Stimulated activated CD8-positive, alpha-beta memory T cell treated with anti-CD3 and anti-CD28 coated beads, Interleukin-12 subunit alpha, Interleukin-12 subunit beta, amount 100 ng/mL, for 1 hour (primary cell): Measurements from ENCODE around the gene SESN2.
A peak's percentile ranks its signal among the peaks of the same experiment; 100 is the strongest.

Source experiments
- DNase-seq: peaks from one replicate; pipeline ENCODE4 v3.0.0-alpha.2; 2020; ENCODE audit warnings: low read depth

Gene SESN2, protein sequence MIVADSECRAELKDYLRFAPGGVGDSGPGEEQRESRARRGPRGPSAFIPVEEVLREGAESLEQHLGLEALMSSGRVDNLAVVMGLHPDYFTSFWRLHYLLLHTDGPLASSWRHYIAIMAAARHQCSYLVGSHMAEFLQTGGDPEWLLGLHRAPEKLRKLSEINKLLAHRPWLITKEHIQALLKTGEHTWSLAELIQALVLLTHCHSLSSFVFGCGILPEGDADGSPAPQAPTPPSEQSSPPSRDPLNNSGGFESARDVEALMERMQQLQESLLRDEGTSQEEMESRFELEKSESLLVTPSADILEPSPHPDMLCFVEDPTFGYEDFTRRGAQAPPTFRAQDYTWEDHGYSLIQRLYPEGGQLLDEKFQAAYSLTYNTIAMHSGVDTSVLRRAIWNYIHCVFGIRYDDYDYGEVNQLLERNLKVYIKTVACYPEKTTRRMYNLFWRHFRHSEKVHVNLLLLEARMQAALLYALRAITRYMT

DNA sequence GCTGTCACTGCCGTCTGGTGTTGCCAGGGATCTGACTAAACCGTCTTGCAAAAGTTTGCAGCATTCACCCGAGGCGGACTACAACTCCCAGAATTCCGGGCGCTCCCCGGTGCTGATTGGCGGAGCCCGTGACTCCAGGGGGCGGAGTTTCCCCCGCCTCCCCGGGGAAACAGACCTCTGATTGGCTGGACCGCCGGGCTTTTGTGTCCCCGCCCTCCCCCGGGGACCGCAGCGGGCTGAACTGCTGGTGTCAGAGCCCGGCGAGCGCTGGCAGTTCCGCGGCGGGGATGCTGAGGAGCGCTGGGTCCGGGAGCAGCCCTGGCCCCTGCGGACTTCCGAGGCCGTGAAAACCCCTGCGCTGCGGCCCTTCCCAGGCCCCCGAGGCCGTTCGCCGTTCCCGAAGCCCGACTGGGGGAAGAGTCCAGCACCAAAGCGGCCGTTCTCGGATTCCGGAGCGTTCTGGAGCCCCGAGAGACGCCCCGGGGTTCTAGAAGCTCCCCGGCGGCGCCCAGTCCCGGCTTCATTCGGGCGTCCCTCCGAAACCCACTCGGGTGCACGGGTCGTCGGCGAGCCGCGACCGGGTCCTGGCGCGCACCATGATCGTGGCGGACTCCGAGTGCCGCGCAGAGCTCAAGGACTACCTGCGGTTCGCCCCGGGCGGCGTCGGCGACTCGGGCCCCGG is at the start of gene SESN2:
SESN2 (plus strand) TSS at position 267 of the 682 bp plus-strand sequence; CDS start at position 597, 330 bp downstream.
- DNase-seq: peak; percentile 98

DNA sequence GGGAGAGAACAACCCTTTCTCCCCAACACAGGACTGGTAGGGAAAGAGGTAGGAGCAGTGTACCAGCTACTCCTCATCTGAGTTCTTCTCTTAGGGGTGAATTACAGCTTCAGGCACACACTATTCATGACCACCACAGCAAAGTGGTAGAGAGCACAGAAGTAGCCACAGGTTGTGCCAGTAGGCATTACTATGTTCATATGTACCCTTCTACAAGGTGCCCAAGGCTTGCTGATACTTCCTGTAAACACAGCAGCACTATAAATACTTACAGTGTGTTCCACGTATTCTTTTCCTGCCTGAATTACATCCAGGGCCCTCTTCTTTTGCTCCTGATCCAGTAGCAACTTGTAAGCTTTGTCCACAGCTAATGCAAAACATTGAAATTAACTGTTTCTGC is 49.6 kb upstream of the SESN2 start:
- DNase-seq: no peak

DNA sequence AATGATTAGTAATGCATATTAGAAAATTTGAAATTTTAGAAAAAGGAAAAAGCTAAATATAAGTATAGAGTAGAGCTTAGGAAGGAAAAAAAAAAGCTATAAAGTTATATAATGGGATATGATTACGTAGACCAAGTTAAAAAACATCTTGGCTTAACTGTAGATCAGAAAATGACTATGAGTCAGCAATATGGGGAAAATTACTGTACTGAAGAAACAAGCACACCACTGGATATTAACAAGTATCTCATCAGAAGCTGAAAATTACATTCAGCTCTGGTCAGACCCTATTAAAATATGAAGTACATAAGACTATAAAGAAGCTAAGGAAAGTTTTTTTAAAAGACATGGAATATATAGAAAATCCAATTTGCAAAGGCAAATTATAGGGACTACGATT is 46.0 kb upstream of the SESN2 start:
- DNase-seq: no peak

DNA sequence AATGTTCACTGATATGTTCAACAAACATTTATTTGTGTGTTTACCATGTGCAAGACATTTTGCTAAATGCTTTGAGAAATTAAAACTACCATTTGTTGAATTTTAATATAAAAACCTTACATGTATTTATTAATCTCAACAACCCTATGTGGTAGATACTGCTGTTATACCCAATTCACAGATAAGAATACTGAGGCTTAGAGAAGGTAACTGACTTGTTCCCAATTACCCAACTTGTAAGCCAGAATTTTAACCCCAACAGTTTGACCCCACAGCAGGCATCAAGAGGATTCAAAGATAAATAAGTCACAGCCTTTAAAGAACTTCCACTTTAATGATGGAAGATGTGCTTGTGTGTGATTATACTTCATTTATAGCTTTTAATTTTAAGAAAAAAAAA is 30.2 kb upstream of the SESN2 start:
- DNase-seq: no peak

DNA sequence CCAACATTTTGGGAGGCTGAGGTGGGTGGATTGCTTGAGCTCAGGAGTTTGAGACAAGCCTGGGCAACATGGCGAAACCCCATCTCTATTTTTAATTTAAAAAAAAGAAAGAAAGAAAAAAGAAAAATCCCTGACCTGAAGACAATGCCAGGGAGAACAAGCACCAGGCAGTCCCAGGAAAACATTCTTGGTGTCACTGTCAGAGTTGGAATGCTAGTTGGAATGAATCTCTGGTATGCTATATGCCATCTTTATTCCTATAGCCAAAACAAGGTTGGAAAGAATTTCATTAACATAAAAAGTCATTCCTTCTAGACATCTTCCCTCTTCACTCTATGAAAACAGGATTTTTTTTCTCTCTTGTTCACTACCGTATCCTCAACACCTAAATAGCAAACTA is 29.3 kb upstream of the SESN2 start:
- DNase-seq: no peak

DNA sequence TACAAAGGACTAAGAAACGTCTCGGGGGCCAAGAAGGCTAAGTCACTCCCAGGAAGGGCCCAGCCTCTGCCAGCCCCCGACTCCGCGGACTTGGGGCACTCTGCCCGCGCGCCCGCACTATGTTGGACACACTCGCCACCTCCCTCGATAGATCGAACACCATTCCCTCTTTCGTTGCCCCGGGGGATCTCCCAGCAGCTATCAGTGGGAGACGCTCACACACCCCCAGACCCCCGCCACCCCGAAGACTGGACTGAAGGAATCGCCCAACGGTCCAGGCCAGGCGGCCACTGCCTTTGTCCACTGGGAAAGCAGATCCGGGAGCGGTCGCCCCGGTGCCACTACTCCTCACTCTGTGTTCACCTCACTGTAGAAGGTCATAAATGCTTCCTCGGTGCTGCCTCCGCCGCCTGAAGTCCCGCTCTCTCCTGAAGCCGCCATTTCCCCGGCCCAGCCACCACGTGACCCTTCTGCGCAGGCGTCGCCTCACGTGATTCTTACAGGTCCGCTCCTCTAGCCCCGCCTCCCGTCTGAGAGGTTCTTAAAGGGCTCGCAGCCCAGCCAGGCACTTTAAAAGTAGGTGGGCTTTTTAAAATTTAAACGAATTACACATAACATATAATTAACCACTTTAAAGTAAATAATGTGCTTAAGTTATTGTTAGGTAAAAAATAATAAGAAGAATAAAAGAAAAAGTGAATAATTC is 26.6 kb upstream of the SESN2 start, which contains the start of gene DNAJC8:
DNAJC8 (minus strand) TSS at position 472 of the 706 bp plus-strand sequence; CDS start at position 441, 31 bp downstream.
- DNase-seq: peak; percentile 96

DNA sequence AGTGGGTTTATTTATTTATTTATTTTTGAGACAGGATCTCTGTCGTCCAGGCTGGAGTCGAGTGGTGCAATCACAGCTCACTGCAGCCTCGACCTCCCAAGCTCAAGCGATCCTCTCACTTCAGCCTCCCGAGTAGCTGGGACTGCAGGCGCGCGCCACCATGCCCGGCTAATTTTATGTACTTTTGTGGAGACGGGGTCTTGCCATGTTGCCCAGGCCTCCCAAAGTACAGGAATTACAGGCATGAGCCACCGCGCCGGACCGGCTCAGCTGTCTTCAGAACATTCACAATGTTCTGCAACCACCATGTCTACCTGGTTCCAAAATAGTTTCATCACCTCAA is 26.1 kb upstream of the SESN2 start:
- no peak for DNase-seq

DNA sequence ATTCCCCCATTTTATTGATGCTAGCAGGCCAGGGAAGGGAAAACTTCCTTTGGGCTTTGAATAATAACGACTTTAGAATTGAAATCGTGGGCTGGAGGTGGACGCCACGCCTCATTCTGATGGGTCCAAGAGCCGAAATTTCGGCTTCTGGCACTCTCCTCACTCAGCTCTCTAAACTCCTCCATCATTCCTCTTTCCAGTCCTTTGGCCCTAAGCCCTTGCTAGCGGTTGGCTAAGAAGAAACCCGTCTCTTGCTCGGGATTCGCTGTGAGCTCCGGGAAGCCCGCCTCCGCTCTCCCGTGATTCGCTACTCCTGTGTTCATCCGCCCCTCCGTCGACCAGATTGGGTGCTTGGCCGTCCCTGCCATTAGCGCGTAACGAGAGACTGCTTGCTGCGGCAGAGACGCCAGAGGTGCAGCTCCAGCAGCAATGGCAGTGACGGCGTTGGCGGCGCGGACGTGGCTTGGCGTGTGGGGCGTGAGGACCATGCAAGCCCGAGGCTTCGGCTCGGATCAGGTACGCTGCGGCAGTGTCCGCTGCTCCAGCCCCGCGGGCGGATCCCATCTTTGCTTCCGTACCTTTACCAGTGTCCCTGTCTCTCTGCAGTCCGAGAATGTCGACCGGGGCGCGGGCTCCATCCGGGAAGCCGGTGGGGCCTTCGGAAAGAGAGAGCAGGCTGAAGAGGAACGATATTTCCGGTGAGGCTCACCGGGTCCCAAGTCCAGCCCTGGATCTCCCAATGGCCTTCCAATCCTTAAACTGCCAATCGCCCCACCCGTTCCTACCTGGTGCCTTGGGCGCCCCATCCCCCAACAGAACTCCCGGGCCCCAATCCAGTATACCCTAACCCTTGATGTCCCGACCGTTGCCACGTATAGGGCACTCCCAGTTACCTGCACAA is 23.3 kb upstream of the SESN2 start, which contains the start of gene ATP5IF1:
ATP5IF1 (plus strand) TSS at position 370 of the 901 bp plus-strand sequence; CDS start at position 430, 60 bp downstream.
- peak; percentile 90 for DNase-seq

DNA sequence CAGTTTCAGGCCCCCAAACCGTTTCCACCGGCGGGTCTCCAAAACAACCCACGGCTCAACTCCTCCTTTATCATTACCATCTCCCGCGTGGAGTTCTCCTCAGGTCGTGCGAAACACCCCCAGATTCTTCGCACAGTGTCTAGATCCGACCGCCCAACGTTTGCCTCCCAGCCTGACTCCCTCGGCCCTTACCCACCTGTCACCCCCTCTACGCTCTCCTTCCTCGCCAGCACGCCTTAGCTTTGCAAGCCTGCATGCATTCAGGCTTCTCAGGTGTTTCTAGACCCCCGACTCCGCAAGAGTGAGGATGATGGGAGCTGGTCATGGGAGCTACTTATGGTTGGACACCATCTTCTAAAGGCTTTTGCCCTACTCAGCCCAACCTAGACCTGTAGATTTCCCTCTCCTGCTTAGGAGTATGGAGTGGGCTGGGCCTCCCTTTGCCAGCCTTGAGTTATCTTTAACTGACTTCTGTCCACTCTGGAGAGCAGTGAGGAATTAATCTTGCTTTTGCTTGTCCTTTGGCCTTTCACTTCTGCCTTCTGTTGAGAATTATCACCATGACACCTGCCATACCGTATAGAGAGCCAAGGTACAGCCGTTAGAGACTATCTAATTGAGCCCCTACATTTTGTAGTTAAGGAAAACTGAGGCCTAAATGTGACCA is 22.5 kb upstream of the SESN2 start:
- DNase-seq: no peak

DNA sequence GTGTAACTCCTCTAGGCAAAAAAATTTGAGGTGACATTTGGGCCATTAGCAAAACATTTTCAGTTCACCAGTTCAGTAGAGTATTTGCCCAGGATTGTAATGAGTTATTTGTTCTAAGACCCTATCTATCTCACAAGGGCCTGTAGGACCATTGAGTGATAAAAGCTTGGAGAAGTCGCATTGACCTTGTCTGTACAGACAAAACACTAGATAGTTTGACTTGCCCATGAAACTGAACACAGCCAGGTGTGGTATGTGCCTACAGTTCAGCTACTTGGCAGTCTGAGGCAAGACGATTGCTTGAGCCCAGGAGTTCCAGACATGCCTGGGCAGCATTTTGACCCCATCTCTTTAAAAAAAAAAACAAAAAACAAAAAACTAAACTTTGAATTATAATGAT is 20.3 kb upstream of the SESN2 start:
- no peak for DNase-seq

DNA sequence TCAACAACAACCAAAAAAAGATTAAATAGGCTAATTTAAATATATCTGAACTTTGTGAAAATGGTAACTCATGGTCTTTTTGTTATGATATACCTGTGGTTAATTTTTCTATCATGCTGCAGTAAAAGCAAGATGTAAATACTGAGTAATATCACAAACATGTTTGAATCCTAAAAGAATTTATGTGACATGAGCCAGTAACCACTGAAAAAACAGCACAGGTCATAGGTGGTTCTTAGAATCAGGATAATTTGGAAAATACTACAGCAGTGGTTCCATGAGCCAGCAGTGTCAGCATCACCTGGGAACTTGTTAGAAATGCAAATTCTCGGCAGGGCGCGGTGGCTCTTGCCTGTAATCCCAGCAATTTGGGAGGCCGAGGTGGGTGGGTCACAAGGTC is 19.3 kb upstream of the SESN2 start:
- no peak for DNase-seq

DNA sequence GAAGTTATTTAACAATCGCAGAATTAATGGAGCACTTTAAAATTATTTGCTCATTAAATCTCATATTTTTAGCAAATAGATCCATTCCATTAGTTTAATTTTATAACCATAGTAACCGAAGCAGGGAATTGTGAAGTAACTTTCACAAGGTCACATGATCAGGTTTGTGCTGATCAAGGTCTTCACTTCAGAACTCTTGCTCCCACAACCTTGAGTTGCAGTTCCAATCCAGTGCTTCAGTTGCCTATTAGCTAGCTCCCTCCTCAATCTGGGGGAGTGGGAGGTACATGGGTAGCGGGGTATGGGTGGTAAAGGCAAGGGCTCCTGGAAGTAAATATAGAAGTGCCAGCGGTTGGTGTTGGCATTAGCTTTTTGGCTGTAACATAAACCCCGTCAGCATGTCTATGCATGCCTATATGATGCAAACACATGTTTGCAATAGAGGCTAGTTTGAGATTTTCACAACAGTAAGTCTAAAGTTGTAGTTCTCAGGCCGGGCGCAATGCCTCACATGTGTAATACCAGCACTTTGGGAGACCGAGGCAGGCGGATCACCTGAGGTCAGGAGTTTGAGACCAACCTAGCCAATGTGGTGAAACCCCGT is 17.6 kb upstream of the SESN2 start:
- no peak for DNase-seq

DNA sequence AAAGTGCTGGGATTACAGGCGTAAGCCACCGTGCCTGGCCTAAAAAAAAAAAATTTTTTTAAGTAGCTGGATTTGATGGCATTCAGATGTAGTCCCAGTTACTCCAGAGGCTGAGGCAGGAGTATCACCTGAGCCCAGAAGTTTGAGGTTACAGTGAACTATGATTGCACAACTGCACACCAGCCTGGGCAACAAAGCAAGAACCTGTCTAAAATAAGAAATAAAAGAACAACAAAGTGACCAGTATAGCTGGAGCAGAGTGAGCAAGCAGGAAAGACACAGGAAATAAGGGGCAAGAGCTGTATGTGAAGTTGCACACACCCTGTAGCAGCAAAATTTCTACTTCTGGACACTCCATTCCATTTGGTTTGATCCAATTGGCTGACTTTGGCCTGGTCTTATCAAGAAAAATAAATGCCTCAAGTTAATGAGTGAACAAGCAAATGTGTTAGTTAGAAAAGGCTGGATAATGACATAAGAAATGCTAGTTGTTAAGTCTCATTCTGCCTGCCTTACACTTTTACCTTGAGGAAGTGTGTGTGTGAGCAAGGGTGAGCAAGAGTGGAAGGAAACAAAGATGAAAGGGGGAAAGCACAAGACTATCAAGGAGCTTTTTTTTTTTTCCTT is 15.5 kb upstream of the SESN2 start:
- no peak for DNase-seq

DNA sequence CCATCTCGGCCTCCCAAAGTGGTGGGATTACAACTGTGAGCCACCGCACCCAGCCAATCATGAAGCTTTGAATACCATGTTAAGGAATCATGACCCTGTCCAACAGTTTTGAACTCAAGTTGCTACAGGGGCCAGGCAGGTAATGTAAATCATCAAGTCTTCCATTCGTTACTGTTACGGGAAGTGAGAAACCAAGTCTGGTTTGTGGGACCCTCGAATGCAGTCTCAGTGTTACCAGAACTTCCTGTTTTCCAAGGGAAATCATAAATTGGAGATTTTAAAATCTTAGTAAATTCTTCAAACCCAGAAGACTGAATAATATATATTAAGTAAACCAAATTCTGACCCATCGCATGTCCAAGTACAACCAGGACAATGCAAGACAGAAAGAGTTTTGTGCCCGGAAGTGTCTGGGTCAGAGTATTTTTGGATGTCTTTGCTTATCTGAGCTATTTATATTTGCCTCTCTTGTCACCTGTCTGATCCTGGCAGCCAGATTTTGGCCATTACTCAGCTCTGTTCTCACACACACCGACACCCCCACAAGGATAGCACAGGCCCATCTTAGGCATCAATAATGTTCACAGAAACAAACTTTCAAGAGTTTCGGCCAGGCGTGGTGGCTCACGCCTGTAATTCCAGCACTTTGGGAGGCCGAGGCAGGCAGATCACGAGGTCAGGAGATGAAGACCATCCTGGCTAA is 14.6 kb upstream of the SESN2 start:
- no peak for DNase-seq

DNA sequence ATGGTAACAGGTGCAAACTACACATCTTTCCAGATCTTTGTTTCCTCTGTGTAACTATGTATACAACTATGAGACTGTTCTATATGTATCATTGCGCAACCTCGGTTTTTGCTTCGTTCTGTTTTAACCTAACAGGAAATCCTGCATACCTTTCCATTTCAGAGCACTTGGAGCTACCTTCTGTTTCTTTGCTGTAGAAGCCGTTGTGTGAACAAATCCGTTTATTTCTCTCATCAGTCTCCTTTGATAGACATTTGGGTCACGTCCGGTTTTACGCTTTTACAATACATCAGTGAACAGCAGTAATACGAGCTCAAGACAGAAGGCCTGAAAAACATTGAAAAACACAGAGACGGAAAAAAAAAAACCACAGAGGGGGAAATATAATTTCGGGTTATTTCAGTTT is 12.9 kb upstream of the SESN2 start:
- DNase-seq: no peak

DNA sequence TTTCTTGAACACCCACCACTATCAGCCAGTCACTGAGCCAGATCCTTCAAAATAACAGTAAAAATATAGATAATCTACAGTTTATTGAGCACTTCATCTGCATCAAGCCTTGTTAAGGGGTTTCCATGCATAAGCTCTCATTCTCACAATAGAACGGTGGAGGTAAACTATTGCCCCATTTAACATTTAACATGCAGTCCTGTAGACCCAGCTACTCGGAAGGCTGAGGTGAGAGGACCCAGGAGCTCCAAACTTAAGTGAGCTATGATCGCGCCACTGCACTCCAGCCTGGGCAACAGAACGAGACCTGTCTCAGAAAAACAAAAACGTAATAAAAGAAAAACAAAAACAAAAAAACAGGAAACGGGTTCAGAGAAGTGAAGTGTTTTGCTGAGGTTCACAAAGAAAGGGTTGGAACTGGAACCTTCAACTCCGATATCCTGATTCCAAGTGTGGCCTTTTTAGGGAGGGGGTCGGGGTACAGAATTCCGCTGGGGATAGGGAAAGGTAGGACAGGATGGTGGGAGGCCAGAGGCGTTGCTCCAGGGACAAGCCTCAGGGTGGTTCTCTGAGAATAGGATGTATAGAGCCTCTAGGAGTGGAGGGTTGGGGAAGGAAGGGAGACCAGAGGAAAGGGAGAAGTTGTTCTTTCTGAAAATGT is 11.6 kb upstream of the SESN2 start:
- no peak for DNase-seq

DNA sequence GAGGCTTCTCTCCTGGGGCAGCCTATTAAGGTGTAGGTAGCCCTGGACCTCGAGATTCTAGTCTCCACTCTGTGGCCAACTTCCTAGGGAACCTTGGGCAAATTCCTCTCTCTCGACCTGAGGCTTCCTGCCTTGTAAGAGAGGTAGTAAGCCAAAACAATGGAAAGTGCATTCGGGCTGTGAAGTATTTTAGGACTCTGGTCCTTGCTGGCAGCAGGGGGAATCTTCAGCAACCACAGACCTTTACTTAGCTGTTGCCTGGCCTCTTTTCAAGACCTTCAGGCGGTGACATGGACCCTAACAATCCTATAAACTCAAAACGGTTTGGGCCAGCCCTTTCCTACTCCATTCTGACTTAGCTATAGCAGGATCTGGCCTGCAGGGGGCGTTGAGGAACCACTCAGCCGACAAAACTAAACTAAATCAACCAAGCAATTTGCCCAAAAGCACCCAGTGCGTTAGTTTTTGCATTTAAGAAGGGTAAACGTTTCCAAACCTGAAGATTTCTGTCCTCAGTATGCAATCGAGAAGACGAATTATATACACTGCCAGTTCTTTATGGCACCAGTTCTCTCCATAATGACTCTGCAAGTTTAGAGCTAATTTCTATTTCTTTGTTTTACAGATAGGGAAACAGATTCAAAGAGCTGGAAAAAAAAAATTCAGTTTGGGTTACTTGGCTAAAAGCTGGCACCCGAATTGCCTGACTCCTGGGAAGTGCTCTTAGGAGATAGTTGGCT is 10.9 kb upstream of the SESN2 start:
- DNase-seq: peak; percentile 70
